GM18502 (cell line): Measurements from ENCODE around the gene FOXL1.

Experiments
- ATAC-seq: cut with Tn5 transposase; IDR thresholded peaks from one replicate; pipeline ENCODE4 v1.9.1; 2021; ENCODE audit warnings: mild to moderate bottlenecking; ENCODE audit not compliant: unreplicated experiment, poor library complexity

Gene FOXL1

DNA sequence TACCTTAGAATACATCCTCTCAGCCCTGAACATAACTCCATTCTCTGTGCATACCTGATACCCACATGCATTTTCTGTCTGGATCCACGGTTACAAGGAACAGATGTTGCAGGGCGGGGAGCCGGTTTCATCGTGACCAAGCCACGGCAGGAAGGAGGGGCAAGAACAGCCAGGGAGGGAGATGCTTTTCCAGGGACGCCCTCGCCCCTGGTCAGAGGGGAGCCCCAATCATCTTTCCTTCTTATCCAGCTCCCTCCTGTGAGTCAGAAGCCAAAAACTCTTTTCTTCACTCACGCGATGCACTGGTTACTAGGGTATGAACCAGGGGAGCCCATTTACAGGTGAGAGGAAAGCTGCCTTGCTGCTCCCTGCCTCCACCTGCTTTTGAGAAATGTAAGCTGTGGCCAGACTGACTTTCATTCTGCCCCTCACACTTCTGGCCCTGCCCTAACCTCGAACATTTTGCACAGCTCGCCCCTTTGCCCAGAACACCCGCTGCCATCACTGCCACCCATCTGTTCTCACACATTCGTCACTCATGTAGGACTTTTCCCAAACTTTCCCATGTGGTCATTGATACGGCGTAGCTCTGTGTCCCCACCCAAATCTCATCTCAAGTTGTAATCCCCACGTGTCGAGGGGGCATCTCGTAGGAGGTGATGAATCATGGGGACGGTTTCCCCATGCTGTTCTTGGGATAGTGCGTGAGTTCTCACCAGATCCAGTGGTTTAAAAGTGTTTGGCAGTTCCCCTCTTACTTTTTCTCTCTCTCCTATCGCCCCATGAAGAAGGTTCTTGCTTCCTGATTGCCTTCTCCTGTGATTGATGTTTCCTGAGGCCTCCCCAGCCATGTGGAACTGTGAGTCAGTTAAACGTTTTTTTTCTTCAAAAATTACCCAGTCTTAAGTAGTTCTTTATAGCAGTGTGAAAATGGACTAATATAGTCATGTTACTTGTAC is 20.5 kb downstream of the FOXL1 start:
- no peak for ATAC-seq

DNA sequence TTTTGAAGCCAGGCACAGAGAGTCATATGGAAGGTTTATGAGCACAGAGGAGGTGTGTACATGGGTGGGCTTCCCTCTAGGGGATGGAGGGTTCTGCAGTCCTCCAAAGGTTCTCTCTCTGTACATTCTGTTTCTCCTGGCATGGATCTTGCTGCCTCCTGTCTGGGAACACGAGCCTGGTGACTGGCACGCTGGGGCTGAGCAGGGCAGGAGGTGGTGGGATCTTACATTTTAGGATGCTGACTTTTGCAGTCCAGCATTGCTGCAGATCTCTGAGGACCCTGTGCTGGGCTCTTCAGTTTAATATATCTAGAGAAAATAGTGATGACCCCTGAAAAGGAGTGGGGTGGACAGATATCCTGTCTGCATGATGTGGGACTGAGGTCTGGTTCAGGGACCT is 23.0 kb downstream of the FOXL1 start:
- no peak for ATAC-seq

DNA sequence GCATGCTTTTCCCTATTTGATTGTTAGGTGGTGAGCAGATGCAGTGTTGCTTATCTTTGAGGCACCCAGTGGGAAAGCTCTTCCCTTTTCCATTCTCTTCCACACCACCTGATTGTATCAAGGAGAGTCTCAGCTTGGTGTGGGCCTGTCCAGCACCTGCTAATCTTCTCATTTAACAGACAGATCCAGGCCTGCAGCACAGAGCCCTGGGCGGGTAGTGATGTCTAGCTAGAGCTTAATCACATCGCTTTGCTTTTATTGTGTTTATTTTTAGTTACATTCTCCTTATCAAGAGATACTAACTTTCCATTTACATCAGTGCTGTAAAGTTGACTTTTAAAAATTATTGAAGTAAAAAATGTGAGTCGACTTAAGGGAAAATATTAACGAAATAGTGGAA is 24.2 kb downstream of the FOXL1 start:
- ATAC-seq: no peak

DNA sequence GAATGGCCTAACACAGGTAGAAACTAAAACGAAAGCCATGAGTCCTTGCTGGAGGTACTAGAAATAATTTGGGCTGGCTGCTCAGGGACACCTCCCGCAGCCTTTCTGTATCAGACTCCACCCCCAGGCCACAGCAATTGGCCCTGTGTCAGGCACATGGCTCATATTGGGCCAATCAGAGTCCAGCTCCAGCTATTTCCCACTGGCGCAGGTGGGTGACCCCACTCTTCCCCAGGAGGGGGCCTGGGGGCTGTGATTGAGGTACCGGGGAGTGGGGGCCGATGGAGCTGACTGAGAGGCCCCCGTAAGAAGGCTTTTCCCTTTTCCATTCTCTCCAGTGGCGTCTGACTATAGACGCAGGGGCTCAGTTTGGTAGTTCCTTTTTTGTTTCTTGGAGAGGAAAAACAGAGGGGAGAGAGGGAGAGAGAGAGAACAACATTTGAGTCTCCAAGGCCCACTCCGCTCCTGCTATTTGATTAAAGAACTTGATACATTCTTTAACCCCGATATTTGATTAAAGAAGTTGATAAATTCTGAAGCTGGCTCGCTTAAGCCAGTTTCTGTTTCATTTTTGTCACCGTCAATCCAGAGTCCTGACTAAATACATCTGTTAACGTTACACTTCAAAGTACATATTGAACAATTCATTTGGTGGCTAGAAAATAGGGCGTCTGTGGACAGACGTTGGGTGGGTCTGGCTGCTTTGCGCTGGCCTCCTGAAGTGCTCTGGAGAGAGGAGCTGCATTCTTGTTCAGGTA is 26.3 kb downstream of the FOXL1 start:
- ATAC-seq: peak; percentile 58

DNA sequence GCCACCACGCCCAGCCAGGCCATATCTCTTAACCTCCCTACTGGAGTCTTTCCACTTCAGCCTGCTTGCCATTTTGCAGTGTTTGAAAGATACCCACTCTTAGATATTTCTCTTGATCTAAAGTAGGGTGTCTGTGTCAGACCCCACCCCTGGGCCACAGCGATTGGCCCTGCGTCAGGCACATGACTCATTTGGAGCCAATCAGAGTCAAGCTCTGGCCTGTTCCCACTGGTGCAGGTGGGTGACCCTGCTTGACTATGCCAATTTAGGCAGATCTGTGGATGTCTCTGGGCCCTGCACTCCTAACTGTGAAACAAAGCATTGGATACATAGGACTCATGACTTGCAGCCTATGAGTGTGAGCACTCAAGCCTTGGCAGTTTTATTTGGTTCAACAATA is 27.6 kb downstream of the FOXL1 start:
- ATAC-seq: no peak

DNA sequence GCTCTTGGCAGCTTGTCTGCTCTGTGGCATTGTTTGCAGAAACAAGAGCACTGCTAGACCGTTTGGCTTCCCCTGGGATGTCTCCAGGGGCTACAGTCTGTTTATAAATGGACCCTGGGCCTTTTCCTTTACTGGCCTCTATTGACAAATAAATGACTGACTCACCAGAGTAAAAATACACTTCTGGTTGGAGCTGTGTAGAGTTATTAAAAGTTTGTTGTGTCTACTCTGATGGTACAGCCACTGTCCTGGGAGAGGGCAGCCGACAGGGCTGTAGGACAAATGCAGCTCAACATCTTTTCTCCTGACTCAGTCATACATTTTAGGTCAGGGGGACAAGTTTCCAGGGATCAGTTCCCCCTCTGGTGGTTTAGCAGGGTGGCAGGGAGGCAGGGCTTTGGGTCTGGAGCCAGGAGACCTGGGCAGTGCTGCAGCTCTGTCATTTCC is 30.0 kb downstream of the FOXL1 start:
- no peak for ATAC-seq

DNA sequence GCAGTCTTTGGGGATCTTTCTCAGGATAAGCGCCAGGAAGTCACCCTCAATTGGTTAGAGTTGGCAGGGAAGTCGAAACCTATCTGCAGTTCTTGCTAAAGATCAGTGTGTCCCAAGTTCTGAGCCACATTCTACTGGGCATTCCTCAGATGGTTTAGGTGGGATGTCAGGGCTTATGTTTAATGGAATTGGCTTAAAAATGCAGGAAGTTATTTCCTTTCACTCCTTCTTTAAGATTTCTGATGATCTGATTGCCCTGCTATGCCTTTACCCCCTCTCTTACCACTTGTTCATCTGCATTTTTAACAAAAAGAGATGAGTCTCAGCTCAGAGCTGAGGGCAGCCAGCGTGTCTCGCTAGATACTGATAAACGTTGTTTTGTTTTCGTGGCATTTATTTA is 30.8 kb downstream of the FOXL1 start:
- no peak for ATAC-seq

DNA sequence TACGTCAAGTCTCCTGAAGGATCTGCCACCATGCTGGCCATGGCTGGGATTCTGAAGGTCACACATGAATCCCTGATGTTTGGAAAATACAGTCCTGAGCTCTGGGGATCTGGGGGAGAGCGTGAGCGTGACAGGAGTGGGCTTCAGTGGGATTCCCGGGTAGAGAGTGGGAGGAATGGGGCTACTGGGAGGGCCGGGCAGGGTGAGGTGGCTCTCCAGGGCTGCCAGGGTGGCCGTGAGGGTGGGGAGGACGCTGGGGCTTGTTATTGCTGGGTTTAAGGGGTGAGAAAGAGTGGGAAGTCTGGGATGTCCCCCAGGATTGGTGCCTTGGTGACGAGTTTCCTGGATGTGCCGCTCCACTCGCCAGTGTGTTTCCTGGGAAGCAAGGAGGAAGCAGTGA is 31.3 kb downstream of the FOXL1 start:
- no peak for ATAC-seq

DNA sequence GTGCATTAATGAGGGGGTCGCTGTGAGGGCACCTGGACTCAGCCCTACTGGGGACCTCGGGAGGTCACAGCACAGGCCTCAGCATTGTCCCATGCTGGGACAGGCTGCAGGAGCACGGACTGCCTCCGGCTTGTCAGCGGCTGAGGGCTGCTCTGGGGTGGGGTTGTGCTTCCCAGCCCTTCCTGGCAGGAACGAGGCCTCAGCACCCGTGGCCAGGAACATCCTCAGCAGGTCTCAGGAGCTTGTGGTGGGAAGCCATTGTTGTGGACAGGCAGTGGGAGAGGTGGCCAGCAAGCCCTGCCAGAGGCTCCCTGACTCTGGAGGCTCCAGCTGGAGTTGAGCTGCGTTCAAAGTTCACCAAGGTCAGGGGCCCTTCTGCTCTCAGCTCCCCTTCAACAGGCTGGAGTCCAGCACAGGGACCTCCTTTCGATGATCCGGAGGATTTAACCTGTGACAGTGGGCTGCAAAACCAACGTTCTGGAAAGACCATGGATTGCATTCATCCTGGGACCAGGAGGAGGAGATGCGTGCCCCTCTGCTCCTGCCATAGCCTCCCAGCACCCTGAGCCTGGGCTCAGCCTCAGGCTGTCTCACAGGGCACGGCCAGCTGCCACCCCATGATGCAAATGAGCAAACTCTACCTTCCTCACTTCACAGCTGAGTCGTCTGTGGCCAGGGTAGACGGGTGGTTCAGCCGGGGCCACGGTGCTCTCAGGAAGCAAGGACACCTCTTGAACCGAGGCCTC is 32.6 kb downstream of the FOXL1 start:
- ATAC-seq: no peak

DNA sequence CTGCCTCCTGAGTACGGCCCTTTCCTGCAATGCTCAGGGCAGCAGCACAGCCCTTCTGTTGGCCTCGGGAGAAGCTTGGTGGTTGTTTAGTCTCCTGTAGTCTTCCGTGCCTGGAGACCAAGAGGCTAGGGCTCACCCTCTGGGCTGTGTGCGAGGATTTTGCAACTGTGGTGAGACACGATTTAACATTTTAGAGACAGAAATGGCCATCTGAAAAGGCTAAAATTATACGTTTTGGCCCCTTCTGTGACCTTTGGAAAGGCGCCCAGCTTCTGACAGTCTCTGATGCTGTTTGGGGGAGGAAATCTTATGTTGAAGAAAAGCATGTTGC is 33.1 kb downstream of the FOXL1 start:
- no peak for ATAC-seq

DNA sequence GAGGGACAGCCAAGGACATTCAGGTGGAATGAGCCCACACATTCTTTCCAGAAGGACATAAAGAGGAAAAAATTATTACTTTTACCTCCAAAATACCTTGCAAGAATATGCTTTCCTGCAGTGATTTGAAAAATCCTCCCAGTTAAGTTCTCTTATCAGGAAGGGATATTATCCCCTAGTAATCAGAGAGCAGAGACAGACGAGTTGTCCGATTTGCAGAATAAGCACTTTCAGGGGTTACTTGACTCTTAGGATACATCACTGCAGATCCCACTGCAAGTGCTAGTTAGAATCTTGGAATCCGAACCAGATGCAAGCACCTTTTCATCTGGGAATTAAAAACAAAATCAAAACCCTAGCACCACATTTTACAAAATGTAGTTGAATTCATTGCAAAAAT is 33.6 kb downstream of the FOXL1 start:
- no peak for ATAC-seq

DNA sequence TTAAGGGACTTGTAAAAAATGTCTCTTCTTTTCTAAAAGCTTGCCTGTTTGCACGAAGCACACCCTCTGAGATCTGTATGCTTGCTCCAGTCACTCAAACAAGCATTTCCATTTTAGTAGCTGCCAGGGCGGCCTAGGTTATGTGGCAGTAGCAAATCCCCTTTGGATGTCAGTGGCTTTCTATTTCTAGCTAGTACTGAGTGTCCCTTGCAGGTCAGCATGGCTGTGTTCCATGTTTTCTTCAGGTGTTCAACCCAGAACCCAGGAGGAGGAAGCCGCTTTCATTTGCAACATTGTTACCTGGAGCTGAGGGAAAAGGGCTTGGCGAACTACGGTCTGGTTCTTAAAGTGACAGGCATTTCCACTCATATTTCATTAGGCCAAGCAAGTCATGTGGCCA is 36.4 kb downstream of the FOXL1 start:
- ATAC-seq: no peak

DNA sequence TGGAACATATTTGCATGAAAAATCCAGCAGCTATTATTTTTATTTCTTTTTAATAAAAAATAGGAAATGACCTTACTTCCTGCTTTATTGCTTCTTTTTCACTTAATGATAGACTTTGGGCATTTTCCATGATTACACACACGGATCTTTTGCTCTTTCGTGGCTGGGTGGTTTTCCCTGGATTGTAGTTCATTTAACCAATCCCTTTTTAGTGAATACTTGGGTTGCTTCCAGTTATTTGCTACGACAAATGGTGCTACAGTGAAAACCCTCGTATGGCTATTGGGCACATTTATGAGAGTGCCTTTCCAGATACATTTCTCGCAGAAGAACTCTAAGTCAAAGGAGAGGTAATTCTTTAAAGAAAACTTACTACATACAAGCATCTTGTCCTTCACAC is 38.6 kb downstream of the FOXL1 start:
- no peak for ATAC-seq

DNA sequence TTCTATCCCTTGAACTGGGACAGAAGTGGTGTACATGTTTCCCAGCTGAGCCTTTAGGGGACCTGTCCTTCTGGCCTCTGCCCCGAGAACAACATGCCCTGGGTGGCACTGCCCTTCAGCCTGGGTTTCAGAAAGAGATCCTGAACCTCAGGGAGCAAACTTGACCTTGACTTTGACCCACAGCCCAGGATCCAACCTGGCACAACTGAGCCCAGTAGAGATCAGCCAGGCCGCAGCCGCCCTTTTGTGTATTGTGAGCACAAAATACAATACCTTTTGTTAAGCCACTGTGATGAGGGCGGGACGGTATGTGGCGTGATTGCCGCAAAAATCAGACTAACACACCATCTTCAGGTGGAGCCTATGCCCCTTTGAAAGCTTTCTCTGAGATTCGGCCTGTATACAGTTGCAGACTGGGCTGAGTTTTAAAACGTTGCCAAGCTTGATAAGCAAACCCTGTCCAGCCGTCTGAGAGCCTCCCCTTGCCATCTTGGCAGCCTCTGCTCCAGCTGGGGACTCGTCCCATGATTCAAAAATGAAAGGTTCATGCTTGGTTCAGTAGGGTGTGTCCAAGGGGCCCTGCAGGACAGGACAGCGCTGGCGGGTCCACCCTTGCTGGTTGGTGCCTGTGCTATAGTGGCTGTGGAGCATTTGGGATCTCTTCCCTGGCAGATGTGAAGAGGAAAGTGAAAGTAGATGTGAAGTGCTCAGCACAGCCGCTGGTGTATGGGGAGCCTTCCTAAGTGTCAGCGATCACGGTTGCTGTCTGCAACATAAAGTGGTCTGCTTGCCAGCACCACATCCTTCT is 40.3 kb downstream of the FOXL1 start:
- ATAC-seq: no peak

DNA sequence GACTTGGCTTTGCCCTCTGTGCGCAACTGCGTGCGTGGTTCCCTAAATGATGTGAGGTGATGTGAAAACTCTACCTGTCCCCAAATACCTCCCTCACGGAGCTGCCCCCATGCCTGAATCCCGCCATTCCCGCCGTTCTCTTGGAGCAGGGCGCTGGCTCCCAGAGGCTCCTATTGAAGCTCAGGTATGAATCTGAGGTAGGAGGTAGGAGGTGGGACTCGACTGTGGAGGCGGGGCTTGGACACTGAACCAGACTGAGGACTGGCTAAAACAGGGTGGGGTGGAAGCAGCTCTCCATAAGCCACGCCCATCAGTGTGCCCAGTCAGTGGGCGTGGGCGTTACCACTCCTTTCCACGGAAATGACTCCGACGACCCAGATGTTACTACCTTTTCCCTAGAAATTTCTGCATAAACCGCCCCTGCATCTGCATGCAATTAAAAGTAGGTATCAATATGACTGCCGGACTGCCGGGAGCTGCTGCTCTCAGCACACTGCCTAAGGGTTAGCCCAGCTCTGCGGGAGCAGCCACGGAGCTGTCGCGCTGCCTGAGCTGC is 41.0 kb downstream of the FOXL1 start:
- no peak for ATAC-seq

DNA sequence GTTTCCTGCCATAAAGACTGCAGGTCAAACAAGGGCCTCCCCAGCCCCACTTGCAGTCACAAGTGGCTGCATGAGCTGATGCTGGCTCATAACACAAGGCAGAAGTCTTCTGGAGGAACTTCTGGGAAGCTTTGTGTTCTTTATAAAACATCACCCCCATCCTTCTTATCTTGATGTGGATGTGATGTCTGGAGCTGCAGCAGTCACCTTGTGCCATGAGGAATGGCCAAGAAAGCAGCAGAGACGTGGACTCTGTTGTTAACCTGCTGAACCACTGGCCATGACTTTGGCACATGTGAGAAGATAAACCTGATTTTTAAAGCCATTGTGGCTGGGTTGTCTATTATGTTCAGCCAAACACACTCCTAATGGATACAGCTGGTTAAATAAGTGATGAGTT is 41.8 kb downstream of the FOXL1 start:
- ATAC-seq: no peak

DNA sequence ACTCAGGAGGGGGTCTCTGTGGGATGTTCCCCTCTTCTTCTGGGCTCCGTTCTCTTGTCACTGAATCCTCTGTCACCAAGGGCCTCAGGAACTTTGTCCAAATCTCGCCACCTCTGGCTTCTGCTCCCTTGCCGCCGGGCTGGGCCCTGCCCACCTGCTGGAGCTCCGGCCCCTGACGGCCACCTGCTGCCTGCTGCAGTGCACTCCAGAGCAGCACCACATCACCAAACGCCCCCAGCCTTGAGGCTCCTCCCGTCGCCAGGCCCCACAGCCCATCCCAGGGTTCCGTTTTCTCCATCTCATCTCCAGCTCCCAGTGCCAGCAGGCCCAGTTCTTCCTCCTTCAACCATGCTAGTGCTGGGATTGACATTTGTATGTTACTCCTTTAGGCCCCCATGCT is 43.6 kb downstream of the FOXL1 start:
- no peak for ATAC-seq

DNA sequence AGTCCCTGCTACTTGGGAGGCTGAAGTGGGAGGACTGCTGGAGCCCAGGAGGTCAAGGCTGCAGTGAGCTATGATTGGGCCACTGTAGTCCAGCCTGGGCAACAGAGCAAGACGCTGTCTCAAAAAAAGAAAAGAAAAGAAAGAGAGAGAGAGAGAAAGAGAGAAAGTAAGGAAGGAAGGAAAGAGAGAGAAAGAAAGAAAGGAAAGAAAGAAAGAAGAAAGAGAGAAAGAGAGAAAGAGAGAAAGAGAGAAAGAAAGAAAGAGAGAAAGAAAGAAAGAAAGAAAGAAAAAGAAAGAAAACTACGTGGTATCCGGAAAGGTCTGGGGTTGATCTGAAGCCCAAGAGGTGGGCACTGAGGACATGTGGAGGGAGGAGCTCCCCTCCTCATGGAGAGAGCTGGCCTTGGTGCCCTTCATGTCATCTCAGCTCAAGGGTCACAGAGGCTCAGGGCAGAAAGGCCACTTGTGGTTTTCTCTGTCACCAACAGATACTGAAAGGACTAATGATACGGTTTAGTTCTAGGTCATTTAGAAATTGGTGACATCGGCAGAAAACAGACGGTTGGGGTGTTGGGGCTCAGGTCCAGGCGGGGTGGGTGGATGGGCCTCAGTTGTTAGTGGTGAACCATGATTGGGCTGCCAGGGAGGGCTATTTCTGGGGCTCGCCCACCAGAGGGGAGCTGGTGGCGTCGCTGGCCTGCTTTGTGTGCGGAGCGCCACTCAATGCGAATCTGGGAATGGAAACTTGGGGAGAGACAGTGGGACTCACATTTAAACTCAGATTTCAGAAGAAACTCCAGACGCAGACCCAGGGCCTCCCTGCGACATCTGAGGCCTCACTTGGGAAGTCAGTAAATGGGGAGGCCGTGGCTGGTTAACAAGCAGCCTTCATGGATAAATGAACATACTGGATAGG is 44.6 kb downstream of the FOXL1 start:
- ATAC-seq: no peak

DNA sequence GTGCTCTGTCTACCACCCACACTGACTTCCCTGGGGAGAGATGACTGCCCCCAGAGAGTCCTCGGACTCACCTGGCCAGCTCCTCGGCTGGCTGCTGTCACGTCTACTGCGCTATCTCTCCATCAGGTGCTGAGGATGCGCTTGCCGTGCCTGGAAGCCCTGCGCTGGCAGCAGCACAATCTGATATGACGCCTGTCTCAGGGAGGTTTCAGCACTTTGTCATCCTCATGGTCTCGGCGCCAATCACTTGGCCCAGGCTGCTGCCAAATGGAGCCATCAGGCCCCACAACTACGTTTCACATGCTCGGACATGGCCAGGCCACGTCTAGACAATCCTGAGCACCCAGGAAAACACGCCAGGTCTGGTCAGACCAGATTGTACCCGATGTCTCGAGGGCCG is 46.7 kb downstream of the FOXL1 start:
- ATAC-seq: no peak
